Large intestine (tissue), 3 donors: Measurements from ENCODE around the gene ZNF516. TPM values are rescaled to one million over a fixed set of nuclear protein-coding genes. Genes with fewer than 3 reads are reported as not detected.

Experiments
- DNase-seq, 2 donors: peaks; one replicate each; pipeline versions ENCODE4 v3.0.0 to v3.0.0-alpha.2; 2013
- H3K27ac ChIP-seq: one replicate; pipeline ENCODE4 v1.5.1; 2013; ENCODE audit warnings: low read length
- H3K27me3 ChIP-seq: 2 replicates; pipeline ENCODE4 v1.6.1; 2013; ENCODE audit warnings: low read length; ENCODE audit not compliant: control insufficient read depth, insufficient read depth
- H3K36me3 ChIP-seq: 2 replicates; pipeline ENCODE4 v1.6.1; 2013; ENCODE audit warnings: low read length; ENCODE audit not compliant: control insufficient read depth, insufficient read depth
- H3K4me1 ChIP-seq: one replicate; pipeline ENCODE4 v1.6.1; 2013; ENCODE audit warnings: low read length; ENCODE audit not compliant: control insufficient read depth, insufficient read depth
- H3K4me3 ChIP-seq: one replicate; pipeline ENCODE4 v1.5.1; 2013; ENCODE audit warnings: low read length
- H3K9me3 ChIP-seq: one replicate; pipeline ENCODE4 v1.6.1; 2013; ENCODE audit warnings: mild to moderate bottlenecking, low read depth, low read length, moderate library complexity; ENCODE audit not compliant: control insufficient read depth
- WGBS: methylation state at CpG from one replicate; pipeline ENCODE4 v1.1.5; 2013; ENCODE audit warnings: low lambda C conversion rate; ENCODE audit not compliant: insufficient coverage; 5-methylcytosine and 5-hydroxymethylcytosine counted together
- polyA plus RNA-seq: library from polyadenylated mRNA; unstranded; fragments of 120-200 nt; gene quantifications from one replicate; pipeline ENCODE4 v1.2.1, GENCODE V29; 2013

ZNF516 gene
- polyA plus RNA-seq, 1 donor, result 18.4 TPM

DNA sequence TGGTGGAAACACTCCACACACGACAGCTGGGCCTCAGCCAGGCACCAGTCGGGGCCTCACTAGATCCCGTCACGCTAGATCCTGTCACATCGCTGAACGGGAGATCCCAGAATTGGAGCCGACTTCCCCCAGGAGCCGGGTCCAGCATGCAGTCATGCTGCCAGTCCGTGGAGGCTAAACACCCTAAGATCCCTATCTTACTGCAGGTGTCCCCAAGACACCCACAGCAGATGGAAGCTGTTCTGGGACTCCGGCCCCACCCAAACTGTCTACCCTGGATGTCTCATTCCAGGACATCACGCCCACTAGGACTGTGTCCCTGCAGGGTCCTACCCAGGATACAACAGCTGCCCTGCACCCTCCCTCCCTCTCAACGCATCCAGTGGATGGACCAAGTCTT, 23.4 kb downstream of the ZNF516 start:
- no peaks in the 10 kb centered on the region for H3K36me3 ChIP-seq
- no peak for DNase-seq
- no CpG with 5 or more reads among the region's 12 CpGs for WGBS
- H3K4me3 ChIP-seq, result no peak overlapping the region
- H3K27ac ChIP-seq, result no peak overlapping the region
- H3K9me3 ChIP-seq, result no peaks in the 10 kb centered on the region
- no peaks in the 10 kb centered on the region for H3K4me1 ChIP-seq
- no peaks in the 10 kb centered on the region for H3K27me3 ChIP-seq

- H3K36me3 ChIP-seq, result peaks cover 6% of the 10 kb centered on the region
- no peaks in the 10 kb centered on the region for H3K27me3 ChIP-seq
- DNase-seq, result no peak
- H3K4me3 ChIP-seq, result no peak overlapping the region
- 92% methylated on average over 2 of the region's 16 CpGs for WGBS
- no peaks in the 10 kb centered on the region for H3K9me3 ChIP-seq
- no peak overlapping the region for H3K27ac ChIP-seq
- no peaks in the 10 kb centered on the region for H3K4me1 ChIP-seq
Measured at GRCh38 chr18:76468345-76469304, 26.4 kb downstream of the ZNF516 start.

- DNase-seq, result no peak
- peaks cover 13% of the 10 kb centered on the region for H3K36me3 ChIP-seq
- no peaks in the 10 kb centered on the region for H3K4me1 ChIP-seq
- H3K4me3 ChIP-seq, result no peak overlapping the region
- WGBS, result 100% methylated on average over 2 of the region's 19 CpGs
- no peak overlapping the region for H3K27ac ChIP-seq
- no peaks in the 10 kb centered on the region for H3K27me3 ChIP-seq
- H3K9me3 ChIP-seq, result no peaks in the 10 kb centered on the region
Measured at GRCh38 chr18:76467371-76468190, 27.5 kb downstream of the ZNF516 start.

DNA sequence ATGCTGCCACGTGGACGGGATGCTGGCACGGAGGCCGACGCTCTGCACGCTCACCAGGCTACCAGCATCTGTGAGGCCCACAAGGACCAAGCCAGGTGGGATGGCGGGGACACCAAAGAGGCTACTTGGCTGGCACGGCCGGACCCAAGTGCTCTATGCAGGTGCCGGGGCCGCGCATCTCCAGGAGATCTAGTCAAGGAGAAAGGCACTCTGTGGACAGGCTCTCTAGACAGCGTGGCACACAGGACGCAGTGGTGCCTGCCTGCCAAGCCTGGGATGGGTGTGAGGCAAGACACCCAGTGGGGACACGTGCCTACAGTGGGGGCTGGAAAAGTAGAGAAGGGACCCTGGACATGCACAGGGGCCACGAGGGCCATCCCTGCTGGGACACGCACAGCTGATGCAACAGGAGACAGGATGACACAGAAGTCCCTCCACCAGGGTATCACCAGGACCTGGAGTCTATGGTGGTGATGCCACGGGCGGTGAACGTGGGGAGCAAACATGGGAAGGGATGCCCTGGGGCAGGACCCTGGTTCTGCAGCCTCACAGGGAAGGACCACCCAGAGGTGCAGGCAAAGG, 28.5 kb downstream of the ZNF516 start:
- Histone ChIP-seq H3K9me3 (no peaks in the 10 kb centered on the region), H3K36me3 (peaks cover 24% of the 10 kb centered on the region), H3K27ac (no peak overlapping the region), H3K4me1 (no peaks in the 10 kb centered on the region), H3K4me3 (no peak overlapping the region), H3K27me3 (no peaks in the 10 kb centered on the region)
- WGBS, result no CpG with 5 or more reads among the region's 20 CpGs
- no peak for DNase-seq

DNA sequence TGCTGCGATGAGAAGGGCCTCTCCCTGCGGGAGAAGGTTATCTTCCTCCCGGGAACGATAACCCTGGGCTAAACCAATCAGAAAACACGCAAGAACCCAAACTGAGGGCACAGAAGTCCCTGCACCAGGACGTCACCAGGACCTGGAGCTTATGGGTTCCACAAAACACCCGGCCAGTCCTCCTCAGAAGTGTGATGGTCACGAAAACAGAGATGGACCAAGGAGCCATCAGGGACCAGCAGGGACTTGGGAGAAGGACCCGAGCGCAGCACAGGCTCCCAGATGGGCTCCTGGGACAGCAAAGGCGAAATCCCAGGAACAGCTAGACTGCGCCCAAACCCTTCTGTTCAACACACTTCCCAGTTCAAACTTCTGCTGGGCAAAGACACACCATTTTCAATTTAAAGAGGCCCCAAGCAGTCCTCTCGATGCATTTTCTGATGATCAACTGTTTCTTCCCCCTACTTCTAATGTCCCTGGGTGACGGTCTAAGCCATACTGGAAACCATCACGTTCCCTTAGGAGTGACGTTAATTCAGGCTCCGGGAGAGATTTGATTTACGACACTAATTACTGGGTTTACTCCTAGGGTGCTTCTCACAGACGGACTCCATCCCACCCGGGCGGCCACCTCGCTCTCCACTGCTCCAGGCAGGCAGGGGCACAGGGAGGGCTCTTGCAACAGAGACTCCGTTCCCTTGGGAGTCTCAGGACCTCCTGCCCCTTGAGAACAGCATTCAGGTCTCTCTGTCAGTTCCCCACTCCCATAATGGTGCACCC, 29.2 kb downstream of the ZNF516 start:
- WGBS, result 83% methylated on average over 1 of the region's 23 CpGs
- H3K36me3 ChIP-seq, result peaks cover 28% of the 10 kb centered on the region
- H3K9me3 ChIP-seq, result no peaks in the 10 kb centered on the region
- H3K27ac ChIP-seq, result no peak overlapping the region
- no peak overlapping the region for H3K4me3 ChIP-seq
- no peak for DNase-seq
- H3K4me1 ChIP-seq, result no peaks in the 10 kb centered on the region
- no peaks in the 10 kb centered on the region for H3K27me3 ChIP-seq

- Histone ChIP-seq H3K27me3 (no peaks in the 10 kb centered on the region), H3K4me1 (no peaks in the 10 kb centered on the region), H3K27ac (no peak overlapping the region), H3K36me3 (peaks cover 33% of the 10 kb centered on the region), H3K4me3 (no peak overlapping the region), H3K9me3 (no peaks in the 10 kb centered on the region)
- 100% methylated on average over 1 of the region's 19 CpGs for WGBS
- no peak for DNase-seq
Measured at GRCh38 chr18:76464281-76465259, 30.5 kb downstream of the ZNF516 start.

DNA sequence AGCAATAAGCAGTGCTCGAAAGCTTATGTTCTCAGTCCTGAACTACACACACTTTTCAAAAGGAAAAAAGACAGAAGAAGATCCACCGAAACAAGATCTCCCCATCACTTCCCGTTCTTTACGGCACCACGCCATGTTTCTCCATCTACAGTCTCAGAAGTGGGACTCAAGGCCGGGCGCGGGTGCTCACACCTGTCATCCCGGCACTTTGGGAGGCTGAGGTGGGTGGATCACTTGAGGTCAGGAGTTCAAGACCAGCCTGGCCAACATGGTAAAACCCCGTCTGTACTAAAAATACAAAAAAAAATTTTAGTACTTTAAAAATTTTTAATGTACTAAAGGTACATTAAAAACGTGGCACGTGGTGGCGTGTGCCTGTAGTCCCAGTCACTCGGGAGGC, 31.2 kb downstream of the ZNF516 start:
- H3K9me3 ChIP-seq, result no peaks in the 10 kb centered on the region
- no peak overlapping the region for H3K27ac ChIP-seq
- WGBS, result 100% methylated on average over 3 of the region's 14 CpGs
- no peaks in the 10 kb centered on the region for H3K4me1 ChIP-seq
- DNase-seq, result no peak
- no peak overlapping the region for H3K4me3 ChIP-seq
- H3K36me3 ChIP-seq, result peaks cover 40% of the 10 kb centered on the region
- H3K27me3 ChIP-seq, result no peaks in the 10 kb centered on the region

- no peaks in the 10 kb centered on the region for H3K4me1 ChIP-seq
- H3K36me3 ChIP-seq, result peaks cover 45% of the 10 kb centered on the region
- H3K4me3 ChIP-seq, result no peak overlapping the region
- WGBS, result no CpG with 5 or more reads among the region's 18 CpGs
- no peaks in the 10 kb centered on the region for H3K27me3 ChIP-seq
- no peak overlapping the region for H3K27ac ChIP-seq
- peaks cover 3% of the 10 kb centered on the region for H3K9me3 ChIP-seq
- DNase-seq, result no peak
Measured at GRCh38 chr18:76463358-76463757, 31.7 kb downstream of the ZNF516 start.

DNA sequence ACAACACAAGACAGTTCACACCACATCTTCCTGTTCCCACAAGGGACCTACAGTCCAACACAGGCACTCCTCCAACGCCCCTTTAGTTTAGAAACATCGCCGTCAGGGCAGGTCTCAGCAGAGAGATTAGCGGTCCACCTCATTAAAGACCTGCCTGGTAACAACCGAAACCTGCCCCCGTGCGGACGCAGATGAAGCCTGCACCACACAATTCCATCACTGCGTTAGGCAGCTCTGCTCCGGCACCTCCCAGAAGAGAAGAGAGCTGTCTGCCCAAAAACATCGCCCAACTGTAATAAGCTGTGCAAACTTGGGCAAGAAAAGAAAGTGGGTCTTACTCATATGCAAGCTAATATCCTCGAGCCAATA, 32.7 kb downstream of the ZNF516 start:
- peaks cover 46% of the 10 kb centered on the region for H3K36me3 ChIP-seq
- H3K4me3 ChIP-seq, result no peak overlapping the region
- no peak overlapping the region for H3K27ac ChIP-seq
- H3K27me3 ChIP-seq, result no peaks in the 10 kb centered on the region
- no peak for DNase-seq
- no peaks in the 10 kb centered on the region for H3K4me1 ChIP-seq
- H3K9me3 ChIP-seq, result peaks cover 3% of the 10 kb centered on the region
- no CpG with 5 or more reads among the region's 12 CpGs for WGBS
